ENCODE results near the gene RBM23.
"Not testable (repeated sequence)": the region's sequence is repeated elsewhere in the genome, so short reads cannot be mapped to it uniquely, and the experiment has no call there.

Gene RBM23

DNA sequence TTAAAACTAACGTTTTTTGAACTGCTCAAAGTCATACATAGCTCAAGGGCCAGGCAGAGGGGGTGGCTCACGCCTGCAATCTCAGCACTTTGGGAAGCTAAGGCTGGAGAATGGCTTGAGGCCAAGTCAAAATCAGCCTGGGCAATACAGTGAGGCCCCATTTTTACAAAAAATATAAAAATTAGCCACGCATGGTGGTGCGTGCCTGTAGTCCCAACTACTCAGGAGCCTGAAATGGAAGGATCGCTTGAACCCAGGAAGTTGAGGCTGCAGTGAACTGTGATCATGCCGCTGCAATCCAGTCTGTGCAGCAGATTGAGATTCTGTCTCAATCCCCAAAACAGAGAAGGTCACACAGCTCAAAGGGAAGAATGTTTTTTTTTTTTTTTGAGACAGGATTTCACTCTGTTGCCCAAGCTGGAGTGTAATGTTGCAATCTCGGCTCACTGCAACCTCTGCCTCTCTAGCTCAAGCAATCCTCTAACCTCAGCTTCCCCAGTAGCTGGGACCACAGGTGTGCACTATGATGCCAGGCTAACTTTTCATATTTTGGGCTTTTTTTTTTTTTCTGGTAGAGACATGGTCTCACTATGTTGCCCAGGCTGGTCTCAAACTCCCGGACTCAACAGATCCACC is 2.9 kb downstream of the RBM23 start:
- DNase-seq (ENCODE audit: low read depth) = no peak

- DNase-seq (ENCODE audit: low read depth) = not testable (repeated sequence)
Observed at GRCh38 chr14:22914836-22915235, 4.1 kb downstream of the RBM23 start.

- no peak for DNase-seq (ENCODE audit: low read depth)
Observed at GRCh38 chr14:22910916-22911315, 8.0 kb downstream of the RBM23 start.

- DNase-seq (ENCODE audit: low read depth) = no peak
Observed at GRCh38 chr14:22908601-22909000, 10.3 kb downstream of the RBM23 start.

DNA sequence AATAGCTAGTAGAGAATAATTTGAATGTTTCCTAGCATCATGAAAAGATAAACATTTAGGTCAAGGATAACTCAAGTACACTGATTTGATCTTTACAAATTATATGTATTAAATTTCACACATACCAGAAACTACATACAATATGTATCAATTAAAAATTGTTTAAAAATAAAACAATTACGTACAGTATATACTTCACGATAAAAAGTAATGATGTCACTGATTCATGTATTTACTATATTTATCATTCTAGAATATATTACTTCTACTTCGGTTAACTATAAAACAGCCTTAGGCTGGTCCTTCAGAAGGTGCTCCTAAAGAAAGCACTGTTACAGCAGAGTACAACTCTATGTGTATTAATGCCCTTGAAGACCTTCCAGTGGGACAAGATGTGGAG is 11.5 kb downstream of the RBM23 start:
- no peak for DNase-seq (ENCODE audit: low read depth)

DNA sequence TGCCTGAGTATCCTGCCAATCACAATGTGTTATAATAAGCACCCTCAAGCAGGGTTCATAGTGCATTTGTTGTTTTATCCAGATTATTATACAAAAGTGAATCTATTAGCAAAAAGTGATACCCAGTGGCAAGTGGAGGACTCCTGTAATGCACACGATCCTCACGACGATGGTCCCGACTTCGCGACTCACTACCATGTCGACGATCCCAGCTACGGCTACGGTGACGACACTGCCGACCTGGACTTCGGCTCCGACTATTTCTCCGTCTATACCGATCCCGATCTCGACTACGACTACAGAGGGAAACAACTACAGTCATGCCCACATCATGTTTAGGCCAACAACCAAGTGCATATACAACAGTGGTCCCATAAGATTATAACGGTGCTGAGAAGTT is 12.9 kb downstream of the RBM23 start:
- no peak for DNase-seq (ENCODE audit: low read depth)

GRCh38 chr14:22905627-22906026 is 13.3 kb downstream of the RBM23 start:
- DNase-seq (ENCODE audit: low read depth) = no peak

DNA sequence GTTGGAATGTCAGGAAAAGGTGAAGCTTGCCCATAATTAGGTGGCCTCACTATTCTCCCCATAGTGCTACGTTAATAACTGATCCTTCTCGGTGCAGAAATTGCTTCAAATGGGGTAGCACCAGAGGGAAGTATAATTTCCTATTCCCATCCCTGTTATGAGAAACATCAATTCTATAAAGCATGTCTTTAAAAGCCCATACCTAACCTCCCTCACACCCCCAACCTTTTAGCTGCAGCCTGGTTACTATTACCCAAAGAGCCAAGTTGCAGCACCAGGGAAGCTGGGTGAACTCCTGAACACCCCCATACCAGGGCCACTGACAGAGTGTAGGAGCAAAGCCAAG is 15.2 kb downstream of the RBM23 start:
- DNase-seq (ENCODE audit: low read depth) = no peak

DNA sequence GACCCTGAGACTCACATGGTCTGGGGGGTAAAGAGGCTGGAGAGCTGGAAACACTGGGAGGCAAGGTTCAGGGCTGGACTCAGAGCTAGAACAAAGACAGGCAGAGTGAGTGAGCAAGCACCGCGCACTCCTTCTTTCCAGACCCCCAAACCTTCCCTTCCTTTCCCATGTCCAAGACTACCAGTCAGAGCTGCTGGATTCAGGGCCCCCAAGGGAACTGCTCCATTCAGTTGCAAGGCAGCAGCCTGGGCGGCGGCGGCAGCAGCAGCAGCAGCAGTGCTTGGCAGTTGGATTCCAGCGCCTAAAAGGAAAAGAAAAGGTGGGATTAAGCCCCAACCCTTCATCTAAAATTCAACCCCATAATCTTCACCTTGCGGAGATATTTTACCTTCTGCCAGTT is 17.1 kb downstream of the RBM23 start:
- no peak for DNase-seq (ENCODE audit: low read depth)

DNA sequence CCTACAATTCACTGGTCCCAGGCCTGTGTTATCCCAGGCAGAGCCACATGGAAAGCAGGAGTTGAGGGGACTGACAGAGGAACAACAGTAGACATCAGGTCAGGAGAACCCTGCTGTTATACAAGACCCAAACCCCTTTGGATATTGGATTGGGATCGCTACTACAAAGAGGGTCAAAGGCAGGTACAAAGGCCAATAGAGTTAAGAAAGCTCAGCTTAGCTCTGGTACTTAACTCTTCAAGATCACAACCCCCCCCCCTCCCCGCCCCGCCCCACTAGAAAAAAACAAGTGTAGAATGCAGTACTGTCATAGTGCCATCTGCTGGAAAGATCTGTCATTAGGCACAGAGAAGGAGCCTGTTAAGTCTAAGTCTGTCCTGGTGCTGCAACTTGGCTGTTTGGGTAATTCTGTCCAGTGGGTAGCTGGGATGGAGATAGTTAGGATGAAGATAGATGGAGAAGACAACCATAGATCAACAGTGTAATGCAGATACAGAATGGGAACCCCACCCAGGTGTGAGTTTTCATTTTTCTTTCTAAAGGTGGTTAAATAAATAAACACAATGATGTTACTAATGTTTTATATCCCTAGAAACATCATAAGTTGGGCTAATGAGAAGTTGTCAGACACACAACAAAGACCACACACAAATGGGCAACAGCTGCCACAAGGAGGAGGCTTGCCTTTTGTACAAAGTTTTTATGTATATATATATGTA is 18.7 kb downstream of the RBM23 start:
- peak; percentile 77 for DNase-seq (ENCODE audit: low read depth)

DNA sequence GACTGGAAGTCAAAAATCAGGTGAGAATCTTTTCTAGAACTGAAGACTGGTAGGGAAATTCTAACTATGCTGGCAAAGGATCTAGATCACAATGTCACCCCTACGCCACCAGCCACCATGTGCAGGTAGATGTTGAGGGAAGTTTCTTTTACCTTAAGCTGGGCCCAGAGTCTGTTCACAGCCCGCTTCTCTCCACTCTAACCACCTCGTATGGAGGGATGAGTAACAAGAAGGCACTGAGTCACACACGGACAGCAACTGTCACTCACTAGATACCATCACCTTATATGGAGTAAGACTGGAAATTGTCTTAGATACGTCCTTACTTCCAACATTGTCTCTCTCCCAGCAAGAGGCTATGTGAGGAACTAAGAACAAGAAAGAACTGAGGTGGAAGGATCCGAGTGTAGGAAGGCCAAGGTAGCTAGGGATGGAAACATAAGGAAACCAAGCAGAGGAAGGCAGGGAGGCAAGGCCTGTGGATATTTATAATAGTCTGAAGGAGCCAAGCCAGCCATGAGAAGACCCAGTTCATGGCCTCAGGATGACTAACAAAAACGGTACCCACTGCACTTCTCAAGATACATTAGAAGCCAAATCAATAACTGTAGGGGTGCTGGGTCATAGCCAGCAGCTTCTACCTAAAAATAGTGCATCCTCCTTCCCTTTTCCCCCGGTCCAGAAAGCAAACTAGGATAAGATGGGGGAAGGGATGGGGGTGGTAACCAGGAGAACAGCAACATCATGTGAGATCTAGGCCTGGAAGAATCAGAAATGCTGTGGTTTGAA is 20.5 kb downstream of the RBM23 start:
- peak; percentile 85 for DNase-seq (ENCODE audit: low read depth)

GRCh38 chr14:22897357-22897756 is 21.6 kb downstream of the RBM23 start:
- no peak for DNase-seq (ENCODE audit: low read depth)

DNA sequence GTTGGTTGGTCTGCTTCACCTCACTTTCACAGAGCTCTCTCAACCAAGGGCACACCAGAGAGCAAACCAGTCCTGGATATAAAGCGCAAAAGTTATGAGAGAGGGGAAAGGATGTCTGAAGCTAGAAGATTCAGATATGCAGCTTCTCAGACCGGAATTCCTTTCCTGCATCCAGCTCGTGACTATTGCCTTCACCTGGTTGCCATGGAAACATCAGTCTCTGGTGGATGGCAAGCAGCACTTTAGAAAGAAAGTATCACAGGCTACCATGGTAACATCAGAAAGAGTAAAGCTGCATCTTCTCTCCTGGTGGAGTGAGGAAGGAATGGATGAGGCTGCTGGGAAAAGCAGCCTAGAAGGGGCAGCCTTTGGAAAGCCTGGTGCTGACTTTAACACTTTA is 22.2 kb downstream of the RBM23 start:
- no peak for DNase-seq (ENCODE audit: low read depth)

- DNase-seq (ENCODE audit: low read depth) = no peak
Observed at GRCh38 chr14:22896356-22896755, 22.6 kb downstream of the RBM23 start.

DNA sequence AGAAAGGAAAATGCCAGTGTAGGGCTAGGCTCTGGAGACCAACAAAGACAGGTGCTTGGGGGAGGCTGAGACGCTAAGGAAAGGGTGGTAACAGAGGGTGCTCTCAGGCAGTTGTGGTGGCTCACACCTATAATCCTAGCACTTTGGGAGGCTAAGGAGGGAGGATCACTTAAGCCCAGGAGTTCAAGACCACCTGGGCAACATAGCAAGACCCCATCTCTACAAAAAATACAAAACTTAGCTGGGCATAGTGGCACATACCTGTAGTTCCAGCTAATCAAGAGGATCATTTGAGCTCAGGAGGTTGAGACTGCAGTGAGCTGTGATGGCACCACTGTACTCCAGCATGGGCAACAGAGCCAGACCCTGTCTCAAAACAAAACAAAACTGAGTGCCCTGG is 23.5 kb downstream of the RBM23 start:
- DNase-seq (ENCODE audit: low read depth) = no peak

DNA sequence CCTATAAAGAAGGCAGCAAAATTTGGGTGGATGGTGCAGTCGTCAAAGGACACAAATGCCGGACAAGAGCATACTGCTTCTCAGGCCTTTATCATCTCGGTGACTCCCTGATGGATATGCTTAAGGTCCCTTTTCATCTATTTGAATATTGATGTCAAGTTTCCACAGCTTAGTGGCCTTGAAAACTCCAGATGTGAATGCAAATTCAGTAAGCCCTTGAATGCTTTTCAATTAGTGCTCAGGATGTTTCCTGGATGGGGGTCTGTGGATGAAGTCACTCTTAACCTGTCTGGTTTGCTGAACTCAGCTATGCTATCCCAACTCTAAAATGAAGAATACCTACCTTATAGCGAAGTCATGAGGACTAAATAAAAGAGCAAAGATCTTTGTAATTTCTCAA is 25.2 kb downstream of the RBM23 start:
- DNase-seq (ENCODE audit: low read depth) = no peak

- DNase-seq (ENCODE audit: low read depth) = no peak
Observed at GRCh38 chr14:22892488-22892887, 26.5 kb downstream of the RBM23 start.

DNA sequence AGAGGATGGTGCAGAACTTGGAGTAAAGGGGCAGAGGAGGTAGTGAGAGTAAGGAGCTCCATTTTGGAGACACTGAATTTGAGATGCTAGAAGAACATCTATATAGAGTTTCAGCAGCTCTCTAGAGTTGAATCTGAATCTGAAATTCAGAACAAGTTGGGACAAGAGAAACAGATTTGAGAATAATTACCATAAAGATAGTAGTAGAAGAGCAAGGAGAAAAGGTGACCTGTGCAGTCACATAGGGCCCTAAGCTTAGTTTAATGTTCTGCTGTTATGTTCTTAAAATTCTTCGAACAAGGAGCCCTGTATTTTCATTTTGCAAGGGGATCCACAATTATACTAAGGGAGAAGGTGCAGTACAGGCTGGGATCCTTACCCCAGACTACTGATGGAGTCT is 28.5 kb downstream of the RBM23 start:
- DNase-seq (ENCODE audit: low read depth) = no peak

DNA sequence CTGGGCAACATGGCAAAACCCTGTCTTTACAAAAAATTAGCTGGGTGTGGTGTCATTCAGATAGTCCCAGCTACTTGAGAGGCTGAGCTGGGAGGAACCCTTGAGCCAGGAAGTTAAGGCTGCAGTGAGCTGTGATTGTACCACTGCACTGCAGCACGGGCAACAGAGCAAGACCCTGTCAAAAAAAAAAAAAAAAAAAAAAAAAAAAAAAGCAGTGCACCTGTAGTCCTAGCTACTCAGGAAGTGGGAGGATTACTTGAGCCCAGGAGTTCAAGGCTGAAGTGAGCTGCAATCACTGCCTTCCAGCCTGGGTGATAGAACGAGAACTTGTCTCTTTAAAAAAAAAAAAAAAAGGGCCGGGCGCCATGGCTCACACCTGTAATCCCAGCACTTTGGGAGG is 30.3 kb downstream of the RBM23 start:
- no peak for DNase-seq (ENCODE audit: low read depth)

GRCh38 chr14:22887990-22888378 is 31.0 kb downstream of the RBM23 start:
- no peak for DNase-seq (ENCODE audit: low read depth)

- DNase-seq (ENCODE audit: low read depth) = peak; percentile 88
Observed at GRCh38 chr14:22887260-22887989, 31.5 kb downstream of the RBM23 start.

GRCh38 chr14:22886500-22887259 is 32.3 kb downstream of the RBM23 start:
- DNase-seq (ENCODE audit: low read depth) = peak; percentile 77
